HG03135 (cell line): ENCODE results near the gene CNTN2.

Experiments
- ATAC-seq: cut with Tn5 transposase; IDR thresholded peaks from one replicate; pipeline ENCODE4 v1.9.1; 2021; ENCODE audit warnings: mild to moderate bottlenecking, moderate library complexity; ENCODE audit not compliant: unreplicated experiment

CNTN2 gene

GRCh38 chr1:205071801-205072200 is 28.8 kb downstream of the CNTN2 start:
- ATAC-seq: no peak

- ATAC-seq: no peak
Observed at GRCh38 chr1:205072286-205072685, 29.3 kb downstream of the CNTN2 start.

DNA sequence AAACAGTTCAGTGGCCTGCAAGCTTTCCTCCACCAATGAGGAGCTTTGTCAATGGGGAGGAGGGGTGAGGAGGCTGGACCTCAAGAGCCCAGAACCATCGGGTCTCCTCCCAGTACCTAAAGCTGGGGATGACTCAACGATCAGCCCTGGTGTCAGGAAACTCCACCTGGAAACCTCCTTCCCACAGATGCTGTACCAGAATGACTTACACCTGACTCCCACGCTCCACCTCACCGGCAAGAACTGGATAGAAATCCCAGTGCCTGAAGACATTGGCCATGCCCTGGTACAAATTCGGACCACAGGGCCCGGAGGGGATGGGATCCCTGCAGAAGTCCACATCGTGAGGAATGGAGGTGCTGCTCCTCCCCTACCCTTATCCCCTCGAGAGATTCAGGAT is 29.9 kb downstream of the CNTN2 start:
- ATAC-seq: no peak

DNA sequence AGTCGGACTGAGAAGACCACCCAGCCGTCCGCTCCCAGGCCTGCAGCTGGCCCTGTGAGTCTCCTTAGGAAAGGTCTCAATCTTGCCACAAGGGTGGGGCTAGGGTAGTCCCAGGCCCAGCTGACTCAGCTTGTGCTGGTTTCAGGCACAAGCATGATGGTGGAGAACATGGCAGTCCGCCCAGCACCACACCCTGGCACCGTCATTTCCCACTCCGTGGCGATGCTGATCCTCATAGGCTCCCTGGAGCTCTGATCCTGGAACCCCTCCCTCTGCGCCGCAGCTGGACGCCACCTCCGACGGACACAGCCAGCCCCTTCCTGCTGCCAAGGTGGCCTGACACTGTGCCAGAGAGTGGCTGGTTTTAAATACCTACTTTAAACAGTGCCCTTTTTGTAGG is 30.5 kb downstream of the CNTN2 start:
- no peak for ATAC-seq

DNA sequence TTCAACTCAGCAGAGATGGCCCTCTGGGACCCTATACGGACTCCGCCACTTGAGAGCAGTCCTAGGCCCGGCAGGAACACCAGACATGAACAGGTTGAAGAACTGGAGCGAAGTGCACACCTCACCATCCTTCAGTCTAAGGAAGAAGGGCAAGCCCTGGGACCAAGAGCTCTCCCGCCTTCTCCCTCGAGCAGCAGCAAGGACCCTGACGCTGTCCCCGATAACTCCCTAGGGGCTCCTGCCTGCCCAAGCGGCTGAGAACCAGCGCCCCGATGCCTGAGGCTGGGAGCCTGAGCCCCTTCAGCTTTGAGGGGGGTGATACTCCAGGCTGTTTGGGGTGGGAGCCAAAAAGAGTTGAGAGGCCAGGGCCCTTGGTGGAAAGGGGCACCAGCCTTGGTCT is 31.1 kb downstream of the CNTN2 start:
- ATAC-seq: no peak

DNA sequence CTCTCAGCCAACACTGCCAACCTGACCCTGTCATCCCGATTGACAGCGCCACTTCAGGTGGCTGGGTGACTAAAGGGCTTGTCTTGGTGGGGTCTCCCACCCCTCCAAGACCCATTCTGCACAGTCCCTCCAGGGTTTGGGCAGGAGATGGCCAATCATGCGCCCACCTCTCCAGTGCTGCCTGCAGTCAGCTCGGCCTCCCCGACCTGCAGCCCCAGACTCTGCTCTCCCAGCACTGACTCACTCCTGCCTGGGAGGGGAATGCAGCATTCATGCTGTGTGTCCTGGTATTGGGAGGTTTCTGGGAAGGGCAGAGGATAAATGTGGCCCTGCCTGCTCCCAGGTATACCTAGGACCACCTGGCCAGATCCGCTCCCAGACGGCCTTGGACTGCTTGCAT is 31.5 kb downstream of the CNTN2 start:
- no peak for ATAC-seq

- no peak for ATAC-seq
Observed at GRCh38 chr1:205075642-205076155, 32.7 kb downstream of the CNTN2 start.

GRCh38 chr1:205076245-205076761 is 33.3 kb downstream of the CNTN2 start:
- no peak for ATAC-seq

- ATAC-seq: no peak
Observed at GRCh38 chr1:205077158-205077933, 34.3 kb downstream of the CNTN2 start.

DNA sequence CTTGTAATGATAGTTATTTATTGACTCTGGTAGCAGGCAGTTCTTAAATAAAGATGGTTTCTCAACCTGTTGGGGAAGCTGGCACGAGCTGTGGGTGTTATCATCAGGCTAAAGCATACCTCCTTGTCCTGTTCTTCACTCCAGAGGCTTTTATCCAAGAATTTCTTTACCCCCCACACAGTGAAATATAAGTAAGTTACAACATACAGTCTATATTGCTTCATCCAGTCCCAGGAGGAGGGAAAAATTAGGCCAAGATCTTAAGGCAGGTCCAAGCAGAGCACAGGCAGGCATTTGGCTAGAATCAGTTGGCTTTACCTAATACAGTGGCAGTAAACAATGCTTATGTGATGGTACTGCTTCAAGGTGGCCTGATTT is 34.9 kb downstream of the CNTN2 start:
- no peak for ATAC-seq

DNA sequence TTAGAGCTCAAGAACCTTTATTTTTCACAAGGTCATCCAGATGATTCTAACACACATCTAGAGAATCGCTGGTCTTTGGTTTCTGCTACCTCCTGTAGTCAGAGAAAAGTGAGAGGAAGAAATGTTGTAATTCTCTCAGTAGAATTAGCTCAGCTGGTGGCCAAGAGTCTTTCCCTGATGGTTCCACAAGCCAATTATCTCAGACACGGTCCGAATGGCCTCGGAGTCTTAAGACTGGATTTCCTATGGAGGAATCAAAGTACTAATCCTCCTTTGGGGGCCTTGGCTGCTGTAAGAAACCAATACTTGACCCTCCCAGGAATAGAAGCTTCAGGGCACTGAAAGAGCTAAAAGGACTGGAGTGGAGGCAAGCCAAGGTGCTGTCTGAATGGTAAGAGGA is 39.4 kb downstream of the CNTN2 start:
- ATAC-seq: no peak

GRCh38 chr1:205084360-205084759 is 41.3 kb downstream of the CNTN2 start, which contains the start of gene TMEM81:
TMEM81 (minus strand) TSS chr1:205084460; CDS start chr1:205084320, 140 bp downstream.
- no peak for ATAC-seq

GRCh38 chr1:205088341-205088740 is 45.3 kb downstream of the CNTN2 start:
- no peak for ATAC-seq

- ATAC-seq: no peak
Observed at GRCh38 chr1:205091043-205091740, 48.2 kb downstream of the CNTN2 start.

GRCh38 chr1:205095422-205095821 is 52.4 kb downstream of the CNTN2 start:
- no peak for ATAC-seq

DNA sequence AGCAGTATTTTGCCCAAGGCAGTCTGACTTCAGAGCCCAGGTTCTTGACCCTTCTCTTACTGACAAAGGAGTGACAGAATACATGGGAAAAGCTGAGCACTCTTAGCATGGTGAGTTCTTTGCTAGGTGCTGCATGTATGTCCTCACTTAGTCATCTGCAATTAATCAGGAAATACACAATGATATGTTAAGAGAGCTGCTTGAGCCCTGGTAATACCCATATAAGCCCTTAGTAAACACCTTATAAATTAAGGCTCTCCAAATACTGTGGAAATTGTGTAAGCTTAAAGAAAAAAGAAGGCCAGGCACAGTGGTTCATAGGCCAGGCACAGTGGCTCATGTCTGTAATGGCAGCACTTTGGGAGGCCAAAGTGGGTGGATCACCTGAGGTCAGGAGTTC is 55.2 kb downstream of the CNTN2 start:
- ATAC-seq: no peak

DNA sequence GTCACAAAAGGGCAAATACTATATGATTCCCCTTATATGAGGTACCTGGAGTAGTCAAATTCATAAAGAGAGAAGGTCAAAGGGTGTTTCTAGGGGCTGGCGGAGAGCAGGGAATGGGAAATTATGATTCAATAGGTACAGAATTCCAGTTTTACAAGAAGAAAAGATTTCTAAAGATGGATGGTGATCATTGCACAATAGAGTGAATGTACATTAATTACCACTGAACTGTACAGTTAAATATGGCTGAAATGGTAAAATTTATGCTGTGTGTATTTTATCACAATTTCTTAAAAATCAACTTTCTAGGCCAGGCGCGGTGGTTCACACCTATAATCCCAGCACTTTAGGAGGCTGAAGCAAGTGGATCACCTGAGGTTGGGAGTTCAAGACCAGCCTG is 59.4 kb downstream of the CNTN2 start:
- ATAC-seq: no peak

DNA sequence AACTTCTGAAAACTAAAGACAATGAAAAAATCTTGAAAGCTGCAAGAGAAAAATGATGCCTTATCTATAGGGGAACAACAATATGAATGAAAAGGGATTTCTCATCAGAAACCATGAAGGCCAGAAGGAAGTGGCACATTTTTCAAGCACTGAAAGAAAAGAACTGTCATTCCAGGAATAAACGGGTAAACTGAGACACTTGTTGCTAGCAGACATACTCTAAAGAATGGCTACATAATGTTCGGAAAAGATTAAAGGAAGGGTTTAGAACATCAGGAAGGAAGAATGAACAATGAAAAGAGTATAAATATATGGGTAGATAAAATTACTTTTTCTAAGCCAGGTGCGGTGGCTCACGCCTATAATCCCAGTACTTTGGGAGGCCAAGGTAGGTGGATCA is 64.3 kb downstream of the CNTN2 start:
- no peak for ATAC-seq

DNA sequence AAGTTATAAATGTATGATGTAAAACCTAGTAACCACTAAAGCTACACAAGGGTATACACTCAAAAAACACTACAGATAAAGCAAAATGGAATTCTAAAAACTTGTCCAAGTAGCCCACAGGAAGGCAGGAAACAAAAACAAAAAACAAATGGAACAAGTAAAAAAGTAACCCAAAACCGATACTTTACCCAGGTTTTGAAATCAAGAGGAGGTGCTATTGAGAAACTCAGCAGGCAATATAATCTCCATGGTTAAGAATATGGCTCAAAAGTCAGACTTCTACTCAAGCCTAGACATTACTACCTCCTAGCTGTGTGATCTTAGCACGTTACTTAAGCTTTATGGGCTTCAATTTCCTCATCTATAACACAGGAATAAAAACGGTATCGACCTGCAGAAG is 65.5 kb downstream of the CNTN2 start:
- no peak for ATAC-seq

GRCh38 chr1:205109269-205109668 is 66.3 kb downstream of the CNTN2 start:
- ATAC-seq: no peak

- ATAC-seq: no peak
Observed at GRCh38 chr1:205109711-205110110, 66.7 kb downstream of the CNTN2 start.

DNA sequence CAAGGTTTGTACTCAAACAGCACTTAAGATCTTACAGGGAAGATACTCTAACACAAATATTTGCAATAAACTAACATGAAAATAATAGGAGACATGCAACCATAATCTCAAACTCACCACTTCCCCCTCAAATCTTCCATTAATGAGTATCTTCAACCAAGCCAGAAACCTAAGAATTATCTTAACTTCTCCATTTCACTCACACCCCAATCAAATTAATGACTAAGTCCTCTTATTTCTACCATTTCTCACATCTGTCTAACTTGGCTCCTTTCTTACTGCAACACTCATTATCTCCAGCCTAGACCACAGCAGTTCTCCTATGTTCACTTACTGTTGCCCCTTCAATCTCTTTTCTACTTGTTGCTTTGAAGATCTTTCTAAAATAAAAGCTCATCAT is 68.3 kb downstream of the CNTN2 start:
- ATAC-seq: no peak
